Lung microvascular endothelial cell (primary cell): ENCODE results near the gene PAQR5. TPM values are rescaled to one million over a fixed set of nuclear protein-coding genes. Genes with fewer than 3 reads are reported as not detected.
"Not testable (repeated sequence)": the region's sequence is repeated elsewhere in the genome, so short reads cannot be mapped to it uniquely, and the experiment has no call there.

Source experiments
- DNase-seq, 2 donors: peaks; one replicate each; pipeline versions ENCODE4 v3.0.0 to v3.0.0-alpha.2; 2010; ENCODE audit warnings: low read depth in 2 of 2
- total RNA-seq: library from RNA; depleted of rRNA; stranded (reverse); fragments of >200 nt; gene quantifications from 2 replicates; pipeline ENCODE4 v1.2.1, GENCODE V29; 2014

PAQR5 gene, protein sequence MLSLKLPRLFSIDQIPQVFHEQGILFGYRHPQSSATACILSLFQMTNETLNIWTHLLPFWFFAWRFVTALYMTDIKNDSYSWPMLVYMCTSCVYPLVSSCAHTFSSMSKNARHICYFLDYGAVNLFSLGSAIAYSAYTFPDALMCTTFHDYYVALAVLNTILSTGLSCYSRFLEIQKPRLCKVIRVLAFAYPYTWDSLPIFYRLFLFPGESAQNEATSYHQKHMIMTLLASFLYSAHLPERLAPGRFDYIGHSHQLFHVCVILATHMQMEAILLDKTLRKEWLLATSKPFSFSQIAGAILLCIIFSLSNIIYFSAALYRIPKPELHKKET
- total RNA-seq: not detected in 2 replicates

DNA sequence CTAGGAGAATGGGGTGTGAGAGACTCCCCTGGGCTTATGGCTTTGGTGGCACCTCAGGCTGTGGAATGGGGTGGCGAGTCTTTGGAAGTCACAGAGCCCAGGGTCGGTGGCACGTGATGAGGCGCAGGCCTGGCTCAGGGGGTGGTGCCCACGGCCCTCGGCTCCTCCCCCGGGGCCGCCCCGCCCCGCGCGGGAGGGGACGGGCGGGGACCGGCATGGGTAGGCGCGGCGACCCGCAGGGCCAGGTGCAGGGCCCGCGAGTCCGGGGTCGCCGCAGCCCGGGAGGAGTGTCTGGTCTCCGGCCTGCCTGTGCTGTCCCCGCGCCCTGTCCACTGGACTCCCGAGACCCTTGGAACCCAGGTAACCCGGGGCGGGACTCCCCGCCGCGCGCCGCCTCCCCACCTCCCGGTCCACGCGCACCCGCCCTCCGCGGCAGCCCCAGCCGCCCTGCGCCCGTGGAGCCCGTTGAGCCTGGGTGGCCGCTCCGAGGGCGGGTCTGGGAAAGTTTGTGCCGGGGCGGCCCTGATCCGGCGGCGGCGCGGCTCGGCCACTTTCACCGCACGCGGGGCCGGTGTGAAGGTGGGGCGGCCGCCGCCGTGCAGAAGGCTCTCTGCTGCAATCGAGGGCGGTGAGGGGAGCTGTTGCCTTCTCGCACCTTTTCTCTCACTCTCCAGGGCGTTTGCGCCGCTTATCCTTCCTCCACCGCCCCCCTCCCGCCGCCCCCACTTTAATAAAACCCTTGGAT is at the start of gene PAQR5:
Gene PAQR5, plus strand, starts transcription at position 216 of the 745 bp plus-strand sequence. CDS start 61,169 bp downstream, outside the sequence.
- peak in 1 of 2 donors; percentile 19 for DNase-seq

DNA sequence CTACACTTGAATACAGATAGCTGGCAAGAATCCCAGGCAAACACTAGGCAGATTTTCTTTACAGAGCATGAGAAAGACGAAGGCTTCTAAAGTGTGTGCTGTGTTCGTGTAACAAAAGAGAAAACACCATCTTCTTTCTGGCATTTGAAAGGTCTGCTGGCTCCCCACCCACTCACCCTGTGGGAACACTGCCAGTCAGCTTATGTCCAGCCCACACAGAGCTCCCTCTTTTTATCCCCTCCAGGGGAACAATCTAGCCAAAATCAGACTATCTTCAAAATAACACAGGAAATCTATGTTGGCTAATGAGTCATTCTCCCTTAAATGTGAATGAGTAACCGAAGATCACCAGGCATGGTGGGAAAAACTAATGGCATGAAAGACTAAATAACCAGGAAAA is 45.6 kb upstream of the PAQR5 start:
- DNase-seq: peak; percentile 57 to 85

DNA sequence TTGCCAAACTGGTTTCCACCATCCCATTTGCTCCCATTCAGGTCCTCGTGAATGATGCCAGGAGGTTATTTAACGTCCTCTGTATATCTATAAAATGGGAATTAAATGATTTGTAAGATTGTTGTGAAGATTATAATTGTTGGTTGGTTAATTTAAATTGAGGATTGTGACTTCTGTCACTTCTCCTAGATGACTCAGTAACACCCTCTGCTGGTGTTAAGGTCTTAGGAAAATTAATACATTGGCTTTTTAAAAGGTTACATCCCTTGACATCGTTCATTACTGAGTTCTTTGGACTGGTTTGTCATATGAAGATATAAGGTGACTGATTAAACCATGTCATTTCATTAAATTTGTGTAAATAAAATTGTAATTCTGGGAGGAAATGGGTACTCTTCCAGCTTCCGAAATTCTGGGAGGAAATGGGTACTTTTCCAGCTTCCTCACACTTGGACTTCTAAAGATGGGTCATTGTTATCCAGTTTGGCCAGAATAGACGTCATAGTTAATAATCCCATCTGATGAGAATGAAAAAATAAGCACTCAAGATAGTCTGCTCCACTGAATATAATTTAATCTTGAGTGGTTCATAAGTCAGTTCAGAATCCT is 33.3 kb upstream of the PAQR5 start:
- peak; percentile 54 to 61 for DNase-seq

DNA sequence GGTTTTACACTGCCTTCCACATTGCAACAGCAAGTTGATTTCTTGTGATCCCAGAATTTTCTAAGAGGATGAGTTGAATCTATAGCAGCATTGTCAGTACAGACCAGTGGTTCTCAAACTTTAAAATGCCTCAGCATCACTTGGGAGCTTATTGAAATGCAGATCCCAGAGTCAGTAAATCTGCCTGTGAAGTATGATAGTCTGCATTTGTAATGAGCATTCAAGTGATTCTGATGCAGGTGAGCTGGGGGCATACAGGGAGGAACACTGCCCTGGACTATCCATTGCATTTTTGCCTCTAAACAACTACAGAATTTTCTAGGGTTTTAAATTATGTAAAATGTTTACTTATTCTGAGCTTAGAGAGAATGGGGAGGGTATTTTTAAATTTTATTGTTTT is 27.5 kb upstream of the PAQR5 start:
- no peak for DNase-seq

DNA sequence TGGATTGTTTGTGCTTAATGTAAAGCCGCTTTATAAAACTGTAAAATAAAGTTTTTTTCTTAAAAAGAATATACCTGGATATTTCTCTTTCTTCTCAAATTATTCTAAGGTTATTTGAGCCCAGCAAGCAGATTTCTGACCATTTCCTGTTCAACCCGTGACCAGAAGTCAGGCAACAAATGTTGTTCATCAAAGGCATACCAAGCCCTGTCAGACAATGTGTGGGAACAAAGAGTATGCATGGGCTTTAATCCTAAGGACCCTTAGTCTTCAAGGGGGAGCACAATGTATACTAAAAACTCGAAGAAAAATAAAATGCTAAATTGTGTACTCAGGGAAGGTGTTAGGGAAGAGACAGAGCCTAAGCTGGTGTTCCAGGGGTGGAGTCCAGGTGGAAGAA is 26.6 kb upstream of the PAQR5 start:
- peak; percentile 42 to 47 for DNase-seq

DNA sequence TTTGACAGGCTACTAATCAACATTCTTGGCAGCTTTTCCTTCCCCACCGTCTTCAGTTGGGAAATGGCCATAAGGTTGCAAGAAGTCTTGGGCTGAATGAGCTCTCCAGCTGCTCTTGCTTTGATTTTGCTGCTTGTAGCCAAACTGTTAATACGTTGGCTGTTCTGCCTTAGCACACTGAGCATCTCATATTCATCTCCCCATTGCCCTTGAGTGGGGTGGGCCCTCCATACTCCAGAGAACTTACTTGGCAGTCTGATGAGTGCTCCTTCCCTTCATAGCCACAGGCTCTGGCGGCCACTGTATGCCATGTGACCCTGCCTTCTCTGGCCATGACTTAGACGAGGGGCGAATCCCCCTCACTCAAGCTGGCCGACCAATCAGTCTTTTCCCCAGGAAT is 25.8 kb upstream of the PAQR5 start:
- no peak for DNase-seq

DNA sequence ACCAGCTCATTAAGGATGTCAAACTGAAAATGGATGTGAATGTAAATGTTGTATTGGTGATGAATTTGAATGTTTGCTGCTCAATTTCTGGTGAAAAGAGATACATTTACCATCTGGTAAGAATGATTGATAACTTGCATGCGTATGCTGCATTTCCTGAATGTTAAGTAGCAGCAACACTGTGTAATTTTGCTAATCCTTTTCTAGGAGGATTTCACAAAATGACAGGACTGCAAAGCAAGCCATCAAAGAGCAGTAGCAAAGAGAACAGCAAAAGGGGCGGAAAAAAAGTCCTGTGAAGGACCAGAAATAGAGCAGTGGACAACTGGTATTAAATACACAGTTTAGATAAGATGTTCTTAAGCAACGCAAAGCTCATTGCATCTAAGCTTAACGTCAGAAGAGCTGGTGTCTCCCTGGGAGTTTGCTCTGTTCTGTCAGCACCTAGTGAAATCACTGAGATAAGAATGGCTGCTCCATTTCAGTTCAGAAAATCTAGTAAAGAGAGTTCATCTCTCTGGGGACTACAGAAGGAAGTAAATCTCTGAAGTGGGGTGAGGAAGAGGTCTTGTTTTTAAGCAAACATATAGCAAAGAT is 23.5 kb upstream of the PAQR5 start:
- DNase-seq: no peak

DNA sequence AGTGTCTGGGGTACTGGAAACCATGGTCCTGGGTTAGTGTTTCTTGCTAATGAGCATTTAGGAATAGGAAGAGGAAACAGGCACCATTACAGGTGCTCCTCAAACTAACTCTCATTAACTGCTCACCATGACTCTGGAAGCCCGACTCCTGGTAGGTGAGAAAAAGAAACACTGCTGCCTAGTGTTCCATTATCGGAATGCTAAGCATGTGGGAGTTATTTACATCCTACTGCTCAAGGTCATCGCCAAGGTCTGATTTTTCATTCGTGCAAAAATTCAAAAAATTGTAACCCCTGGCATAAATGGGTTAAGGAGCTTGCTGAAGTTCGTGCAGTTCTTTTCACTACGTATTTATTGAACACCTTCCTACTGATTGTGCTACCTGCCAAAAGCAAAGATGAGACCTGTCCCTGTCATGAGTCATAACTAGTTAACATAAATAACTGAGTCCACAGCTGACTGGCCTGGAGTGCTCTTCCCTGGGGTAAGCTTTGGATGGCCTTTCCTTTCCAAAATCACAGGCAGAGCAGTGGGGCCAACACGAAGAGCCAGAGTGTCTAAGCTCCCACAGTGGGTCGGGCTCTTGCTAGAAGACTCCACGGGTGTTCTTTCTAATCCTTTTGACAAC is 22.7 kb upstream of the PAQR5 start:
- no peak for DNase-seq

DNA sequence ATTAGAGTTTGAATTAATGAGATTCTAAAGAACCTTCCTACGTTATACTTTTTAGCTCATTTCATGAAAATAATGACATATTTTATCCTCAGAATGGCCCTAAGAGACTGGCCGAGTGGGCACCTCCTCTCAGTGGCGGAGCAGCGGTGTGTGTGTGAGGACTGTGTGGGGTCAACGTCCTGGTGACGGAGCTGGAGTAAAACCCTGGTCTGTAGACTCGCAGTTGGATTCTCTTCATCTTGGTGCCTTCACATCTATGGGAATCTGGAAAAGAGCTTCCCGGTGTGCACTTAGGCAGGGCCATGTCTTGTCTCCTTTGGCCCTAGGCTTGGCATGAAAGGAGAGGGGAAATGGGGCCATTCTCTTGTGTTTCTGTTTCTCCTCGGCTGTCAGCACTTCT is 21.4 kb upstream of the PAQR5 start:
- no peak for DNase-seq

DNA sequence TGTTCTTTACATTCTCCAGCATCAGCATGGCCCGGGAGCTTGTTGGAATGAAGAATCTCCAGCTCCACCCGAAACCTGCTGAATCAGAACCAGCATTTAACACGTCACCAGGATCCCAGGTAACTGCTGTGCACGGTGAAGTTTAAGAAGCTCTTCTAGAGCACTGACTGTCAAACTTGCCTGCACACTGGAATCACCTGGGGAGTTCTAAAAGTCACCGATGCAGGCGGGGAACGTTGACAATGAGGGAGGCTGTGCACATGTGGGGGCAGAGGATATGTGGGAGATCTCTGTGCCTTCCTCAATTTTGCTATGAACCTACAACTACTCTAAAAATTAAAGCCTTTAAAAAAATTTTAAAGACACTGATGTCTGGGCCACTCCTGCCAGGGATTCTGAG is 19.1 kb upstream of the PAQR5 start:
- no peak for DNase-seq

DNA sequence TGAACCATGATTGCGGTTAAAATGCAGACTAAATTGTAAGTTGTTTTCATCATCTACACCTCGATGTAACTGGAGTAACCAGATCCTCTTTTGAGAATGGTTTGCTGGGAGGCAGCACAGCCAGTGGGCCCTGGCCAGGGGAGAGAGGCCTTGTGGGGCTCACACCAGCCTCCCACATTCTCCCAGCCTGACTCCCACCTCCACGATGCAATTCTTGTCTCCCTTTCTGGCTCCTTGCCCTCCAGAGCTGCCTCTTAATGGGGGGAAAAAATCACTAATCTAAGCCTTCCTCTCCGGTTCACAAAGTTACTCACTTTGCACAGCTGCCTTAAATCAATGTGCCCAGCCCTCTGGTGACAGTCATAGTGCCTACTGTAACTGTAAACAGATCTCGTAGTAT is 17.9 kb upstream of the PAQR5 start:
- DNase-seq: no peak

DNA sequence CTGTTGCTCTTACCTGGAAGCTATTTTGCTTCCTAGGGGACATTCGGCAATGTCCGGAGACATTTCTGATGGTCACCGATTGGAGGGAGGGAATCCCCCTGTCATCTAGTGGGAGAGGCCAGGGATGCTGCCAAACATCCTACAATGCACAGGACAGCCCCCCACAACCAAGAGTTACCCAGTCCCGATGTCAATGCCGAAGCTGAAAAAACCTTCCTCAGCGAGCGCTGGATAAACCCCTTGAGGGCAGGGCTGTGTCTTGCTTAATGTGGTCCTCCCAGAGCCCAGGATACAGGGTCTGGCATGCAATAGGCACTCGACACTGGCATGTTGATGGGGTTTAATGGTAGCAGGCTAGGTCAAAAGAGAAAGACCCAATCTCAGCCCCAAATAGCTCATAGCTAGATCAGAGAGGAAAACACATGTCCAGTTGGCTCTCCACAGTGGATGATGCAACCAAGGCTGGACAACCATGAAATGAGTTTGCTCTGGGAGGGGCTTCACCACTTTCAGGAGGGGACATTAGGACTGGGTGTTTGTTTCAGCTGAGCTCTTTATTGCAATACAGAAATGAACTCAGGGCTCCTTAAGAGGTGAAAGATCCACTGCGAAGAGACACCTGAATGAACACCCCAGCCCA is 16.5 kb upstream of the PAQR5 start:
- DNase-seq: no peak

DNA sequence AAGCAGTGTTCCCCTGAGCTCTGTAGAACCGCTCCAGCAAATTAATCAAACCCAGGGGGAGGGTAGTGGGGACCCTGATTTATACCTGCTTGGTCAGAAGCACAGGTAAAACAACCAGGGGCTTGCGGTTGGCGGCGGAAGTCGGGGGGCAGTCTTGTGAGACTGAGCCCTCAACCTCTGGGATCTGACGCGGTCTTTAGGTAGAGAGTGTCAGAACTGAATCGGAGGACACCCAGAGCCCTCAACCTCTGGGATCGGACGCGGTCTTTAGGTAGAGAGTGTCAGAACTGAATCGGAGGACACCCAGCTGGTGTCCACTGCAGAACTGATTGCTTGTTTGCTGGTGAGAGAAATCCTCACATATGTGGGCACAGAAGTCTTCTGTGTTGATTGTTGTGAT is 12.9 kb upstream of the PAQR5 start:
- DNase-seq: no peak

DNA sequence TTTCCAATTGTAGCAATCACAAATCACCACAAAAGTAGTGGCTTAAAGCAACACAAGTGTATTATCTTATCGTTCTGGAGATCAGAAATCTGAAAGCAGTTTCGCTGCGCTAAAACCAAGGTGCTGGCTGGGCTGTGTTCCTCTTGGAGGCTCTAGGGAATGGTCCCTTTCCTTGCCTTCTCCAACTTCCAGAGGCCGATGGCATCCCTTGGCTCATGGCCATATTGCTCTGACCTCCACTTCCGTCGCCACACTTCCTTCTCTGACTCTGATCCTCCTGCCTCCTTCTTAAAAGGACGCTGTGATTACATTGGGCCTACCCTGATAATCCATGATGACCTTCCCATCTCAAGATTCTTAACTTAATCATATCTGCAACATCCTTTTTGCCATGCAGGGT is 10.7 kb upstream of the PAQR5 start:
- no peak for DNase-seq

DNA sequence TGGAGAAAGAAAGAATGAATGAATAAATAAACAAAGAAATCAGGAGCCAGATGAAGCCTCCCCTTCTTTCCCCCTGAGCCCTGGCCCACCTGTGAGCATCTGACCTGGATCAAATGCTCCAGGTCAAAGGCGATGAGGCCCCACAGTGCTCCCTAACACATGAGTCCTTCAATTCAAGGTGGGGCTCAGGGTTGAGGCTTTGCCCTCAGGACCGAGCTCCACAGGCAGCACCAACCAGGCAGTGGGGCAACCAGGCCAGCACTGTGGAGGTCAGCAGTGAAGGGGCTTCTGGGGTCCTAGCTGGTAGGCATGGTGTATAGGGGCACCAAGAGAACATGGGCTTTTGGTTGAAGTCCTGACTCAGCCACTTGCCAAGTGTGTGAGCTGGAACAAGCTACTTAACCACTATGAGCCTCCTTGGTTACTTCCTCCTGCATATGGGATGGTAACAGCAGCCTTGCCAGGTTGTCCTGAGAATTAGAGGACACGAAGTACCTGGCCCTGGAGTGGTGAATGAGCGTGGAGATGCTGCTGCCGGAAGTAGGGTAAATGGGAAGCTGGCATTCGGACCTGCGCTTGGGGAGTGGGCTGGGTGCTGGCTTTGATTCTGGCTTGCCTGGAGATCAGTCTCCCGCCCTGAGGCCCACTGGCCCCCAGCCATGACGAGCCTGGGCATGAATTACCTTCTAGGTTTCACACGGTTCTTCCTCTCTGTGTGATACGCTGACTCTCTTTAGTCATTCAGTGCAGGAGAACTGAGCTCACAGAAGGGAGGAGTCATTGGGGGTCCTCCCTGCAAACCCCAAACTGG is 10.0 kb upstream of the PAQR5 start:
- DNase-seq: no peak

DNA sequence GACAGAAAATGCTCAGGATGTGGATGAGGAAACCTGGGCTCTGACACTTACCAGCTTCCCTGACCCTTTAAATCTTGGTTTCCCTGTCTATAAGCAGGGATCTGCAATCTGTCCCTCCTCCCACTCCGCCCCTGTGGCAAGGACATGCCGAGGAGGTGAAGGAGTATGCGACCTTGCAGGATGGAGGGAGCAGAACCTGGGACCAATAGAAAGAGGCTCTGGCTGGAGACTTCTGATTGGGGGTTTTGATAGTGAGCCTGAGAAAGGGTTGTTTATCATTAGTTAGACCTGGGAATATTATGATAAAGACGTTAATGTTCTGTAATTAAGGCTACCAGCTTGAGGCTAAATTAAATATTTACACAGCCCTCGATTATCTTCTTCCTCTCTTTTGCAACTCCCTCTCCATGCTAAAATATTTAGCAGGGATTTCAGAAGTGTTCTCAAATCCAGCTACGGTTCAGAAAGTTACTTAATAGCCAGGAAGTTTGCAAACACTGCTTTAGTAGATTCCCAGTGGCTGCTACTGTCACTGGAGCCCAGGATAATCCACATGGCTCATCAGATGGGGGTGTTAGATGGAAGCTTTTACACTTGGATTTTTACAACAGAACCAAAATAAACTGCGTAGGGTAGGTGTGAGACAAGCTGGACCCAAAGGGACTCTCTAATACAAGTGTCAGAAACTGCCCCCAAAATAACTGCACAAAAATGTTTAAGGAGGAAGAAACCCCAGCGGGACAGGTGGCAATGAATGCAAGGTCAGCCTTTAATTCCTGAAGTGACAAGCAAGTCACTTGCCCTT is 9.2 kb upstream of the PAQR5 start:
- DNase-seq: no peak

DNA sequence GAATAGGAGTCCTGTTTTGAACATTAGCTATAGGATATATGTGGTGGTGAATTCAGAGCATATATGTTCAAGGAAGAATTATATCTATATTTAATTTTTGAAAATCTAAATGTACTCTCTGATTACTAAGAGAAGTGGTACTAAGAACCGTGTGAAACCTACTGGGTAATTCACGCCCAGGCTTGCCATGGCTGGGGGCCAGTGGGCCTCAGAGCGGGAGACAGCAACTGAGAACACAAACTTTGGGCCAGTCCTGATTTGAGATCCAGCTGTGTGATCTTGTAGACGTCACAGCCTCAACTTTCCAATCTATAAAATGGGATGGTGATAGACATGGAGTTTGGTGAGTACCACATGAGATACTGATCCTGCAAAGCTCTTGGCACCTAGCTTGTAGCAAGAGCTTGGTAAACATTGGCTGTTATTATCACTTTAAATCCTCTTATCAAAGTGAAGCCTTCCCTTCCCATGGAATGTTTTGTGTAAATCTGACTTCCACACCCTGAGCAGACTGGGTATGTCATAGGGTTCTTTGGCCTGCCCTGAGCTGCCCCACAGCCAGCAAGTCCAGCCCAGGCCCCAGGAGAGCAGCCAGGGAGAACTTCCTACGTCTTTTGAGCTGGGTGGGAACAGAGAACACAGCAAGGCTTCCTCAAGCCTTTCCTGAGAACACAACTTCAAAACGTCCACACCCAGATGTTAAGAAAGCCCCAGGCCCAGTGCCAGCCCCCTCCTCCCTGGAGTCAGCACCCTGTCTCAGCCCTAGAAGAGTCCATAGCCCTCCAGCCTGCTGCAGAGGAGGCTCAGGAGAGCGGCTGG is 8.2 kb upstream of the PAQR5 start:
- DNase-seq: no peak

DNA sequence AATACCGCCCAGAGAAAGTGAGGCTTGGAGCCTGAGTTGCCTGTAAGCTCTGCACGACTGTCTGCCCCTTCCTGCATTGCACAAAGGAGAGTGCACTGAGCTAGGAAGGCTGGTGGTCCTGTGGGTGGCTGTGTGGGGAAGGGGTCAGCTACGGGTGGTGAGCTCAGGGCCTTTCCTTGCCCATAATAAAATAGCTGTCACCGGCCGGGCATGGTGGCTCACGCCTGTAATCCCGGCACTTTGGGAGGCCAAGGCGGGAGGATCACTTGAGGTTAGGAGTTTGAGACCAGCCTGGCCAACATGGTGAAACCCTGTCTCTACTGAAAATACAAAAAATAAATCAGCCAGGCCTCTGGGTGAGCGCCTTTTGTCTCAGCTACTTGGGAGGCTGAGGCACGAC is 7.1 kb upstream of the PAQR5 start:
- DNase-seq: not testable (repeated sequence)
